ENCODE measurements around the gene MACROD1. TPM values are rescaled to one million over a fixed set of nuclear protein-coding genes. Genes with fewer than 3 reads are reported as not detected.

MACROD1 gene
- total RNA-seq, 1 donor from 2014 or later = 29.6 TPM

- Mint-ChIP-seq H3K27ac (ENCODE audit: unreplicated experiment) (no peak overlapping the region), H3K9me3 (ENCODE audit: unreplicated experiment) (no peaks in the 10 kb centered on the region), H3K4me3 (ENCODE audit: unreplicated experiment) (no peak overlapping the region), H3K4me1 (ENCODE audit: unreplicated experiment) (no peaks in the 10 kb centered on the region), H3K36me3 (ENCODE audit: unreplicated experiment) (no peaks in the 10 kb centered on the region), H3K27me3 (ENCODE audit: unreplicated experiment) (no peaks in the 10 kb centered on the region)
- DNase-seq (ENCODE audit: extremely low spot score, unreplicated experiment) = no peak
- TF ChIP-seq CTCF (IDR thresholded peaks at IDR 0.05) = no peak
Observed at GRCh38 chr11:64115531-64116522, 50.1 kb downstream of the MACROD1 start.

- Mint-ChIP-seq H3K36me3 (ENCODE audit: unreplicated experiment) (no peaks in the 10 kb centered on the region), H3K27me3 (ENCODE audit: unreplicated experiment) (no peaks in the 10 kb centered on the region), H3K4me3 (ENCODE audit: unreplicated experiment) (no peak overlapping the region), H3K4me1 (ENCODE audit: unreplicated experiment) (no peaks in the 10 kb centered on the region), H3K9me3 (ENCODE audit: unreplicated experiment) (no peaks in the 10 kb centered on the region), H3K27ac (ENCODE audit: unreplicated experiment) (no peak overlapping the region)
- DNase-seq (ENCODE audit: extremely low spot score, unreplicated experiment) = no peak
- TF ChIP-seq CTCF (IDR thresholded peaks at IDR 0.05) = no peak
Observed at GRCh38 chr11:64114231-64114630, 51.7 kb downstream of the MACROD1 start.

GRCh38 chr11:64113462-64113780 lies 52.5 kb downstream of the MACROD1 start:
- no peaks in the 10 kb centered on the region for H3K4me1 Mint-ChIP-seq (ENCODE audit: unreplicated experiment)
- no peaks in the 10 kb centered on the region for H3K27me3 Mint-ChIP-seq (ENCODE audit: unreplicated experiment)
- TF ChIP-seq CTCF (IDR thresholded peaks at IDR 0.05) = no peak
- no peaks in the 10 kb centered on the region for H3K9me3 Mint-ChIP-seq (ENCODE audit: unreplicated experiment)
- H3K4me3 Mint-ChIP-seq (ENCODE audit: unreplicated experiment) = no peak overlapping the region
- no peak overlapping the region for H3K27ac Mint-ChIP-seq (ENCODE audit: unreplicated experiment)
- no peak for DNase-seq (ENCODE audit: extremely low spot score, unreplicated experiment)
- no peaks in the 10 kb centered on the region for H3K36me3 Mint-ChIP-seq (ENCODE audit: unreplicated experiment)

GRCh38 chr11:64112771-64113461 lies 53.0 kb downstream of the MACROD1 start:
- no peaks in the 10 kb centered on the region for H3K9me3 Mint-ChIP-seq (ENCODE audit: unreplicated experiment)
- no peak overlapping the region for H3K4me3 Mint-ChIP-seq (ENCODE audit: unreplicated experiment)
- no peak overlapping the region for H3K27ac Mint-ChIP-seq (ENCODE audit: unreplicated experiment)
- no peaks in the 10 kb centered on the region for H3K27me3 Mint-ChIP-seq (ENCODE audit: unreplicated experiment)
- H3K4me1 Mint-ChIP-seq (ENCODE audit: unreplicated experiment) = no peaks in the 10 kb centered on the region
- H3K36me3 Mint-ChIP-seq (ENCODE audit: unreplicated experiment) = no peaks in the 10 kb centered on the region
- no peak for DNase-seq (ENCODE audit: extremely low spot score, unreplicated experiment)
- no peak for TF ChIP-seq CTCF (IDR thresholded peaks at IDR 0.05)

Measured in osteocyte (in vitro differentiated cells).